Epithelial cell of proximal tubule (primary cell): Measurements from ENCODE around the gene OR56A3. TPM values are rescaled to one million over a fixed set of nuclear protein-coding genes. Genes with fewer than 3 reads are reported as not detected.
"Not testable (repeated sequence)": the region's sequence is repeated elsewhere in the genome, so short reads cannot be mapped to it uniquely, and the experiment has no call there.

Experiments used
- DNase-seq: peaks from one replicate; pipeline ENCODE4 v3.0.0-alpha.2; 2011; ENCODE audit warnings: low read depth
- H3K4me3 ChIP-seq: 2 replicates; pipeline ENCODE4 v1.5.1; 2011; ENCODE audit warnings: low read depth, mild to moderate bottlenecking, low read length
- total RNA-seq: library from RNA; depleted of rRNA; stranded (reverse); fragments of >200 nt; gene quantifications from 2 replicates; pipeline ENCODE4 v1.2.3, GENCODE V29; 2015
- TF ChIP-seq, protein P1 (sequence below): conservative IDR thresholded peaks from 2 replicates; pipeline ENCODE4 v1.5.1; 2012; ENCODE audit warnings: low read depth, mild to moderate bottlenecking, low read length

Gene OR56A3
- total RNA-seq, 1 donor from 2014 or later = not detected

- TF ChIP-seq, protein P1, sequence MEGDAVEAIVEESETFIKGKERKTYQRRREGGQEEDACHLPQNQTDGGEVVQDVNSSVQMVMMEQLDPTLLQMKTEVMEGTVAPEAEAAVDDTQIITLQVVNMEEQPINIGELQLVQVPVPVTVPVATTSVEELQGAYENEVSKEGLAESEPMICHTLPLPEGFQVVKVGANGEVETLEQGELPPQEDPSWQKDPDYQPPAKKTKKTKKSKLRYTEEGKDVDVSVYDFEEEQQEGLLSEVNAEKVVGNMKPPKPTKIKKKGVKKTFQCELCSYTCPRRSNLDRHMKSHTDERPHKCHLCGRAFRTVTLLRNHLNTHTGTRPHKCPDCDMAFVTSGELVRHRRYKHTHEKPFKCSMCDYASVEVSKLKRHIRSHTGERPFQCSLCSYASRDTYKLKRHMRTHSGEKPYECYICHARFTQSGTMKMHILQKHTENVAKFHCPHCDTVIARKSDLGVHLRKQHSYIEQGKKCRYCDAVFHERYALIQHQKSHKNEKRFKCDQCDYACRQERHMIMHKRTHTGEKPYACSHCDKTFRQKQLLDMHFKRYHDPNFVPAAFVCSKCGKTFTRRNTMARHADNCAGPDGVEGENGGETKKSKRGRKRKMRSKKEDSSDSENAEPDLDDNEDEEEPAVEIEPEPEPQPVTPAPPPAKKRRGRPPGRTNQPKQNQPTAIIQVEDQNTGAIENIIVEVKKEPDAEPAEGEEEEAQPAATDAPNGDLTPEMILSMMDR = no peak
- DNase-seq = no peak
Observed at GRCh38 chr11:5937868-5938602, 4.0 kb upstream of the OR56A3 start.

DNA sequence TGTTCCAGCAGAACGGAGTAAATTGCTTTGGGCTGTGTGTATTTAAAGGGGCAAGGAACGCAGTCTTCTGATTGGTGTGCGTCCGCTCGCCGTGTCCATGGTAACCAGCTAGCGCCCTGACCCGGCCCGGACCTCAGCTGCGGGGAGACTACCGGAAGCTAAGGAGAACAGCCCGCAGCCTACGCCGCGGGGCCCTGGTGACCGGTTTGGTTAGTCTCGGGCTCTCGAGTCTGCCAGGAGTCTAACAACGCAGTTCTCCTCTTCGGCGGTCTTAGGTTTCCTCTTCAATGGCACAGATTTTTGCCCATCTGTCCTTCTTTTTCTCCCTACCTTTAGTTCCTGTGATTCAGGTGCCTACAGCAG lies 3.5 kb upstream of the OR56A3 start:
- TF ChIP-seq, protein P1 = no peak
- no peak for DNase-seq
- H3K4me3 ChIP-seq = peak overlapping the region; percentile 23

More at GRCh38 chr11:5937868-5938602, 4.0 kb upstream of the OR56A3 start:
- H3K4me3 ChIP-seq = peak overlapping the region; percentile 23

- H3K4me3 ChIP-seq = no peak overlapping the region
- TF ChIP-seq, protein P1 = no peak
- no peak for DNase-seq
Observed at GRCh38 chr11:5940748-5941147, 1.3 kb upstream of the OR56A3 start.

- TF ChIP-seq, protein P1 = no peak
- H3K4me3 ChIP-seq = no peak overlapping the region
- no peak for DNase-seq
Observed at GRCh38 chr11:5955586-5955985, 13.5 kb downstream of the OR56A3 start.

DNA sequence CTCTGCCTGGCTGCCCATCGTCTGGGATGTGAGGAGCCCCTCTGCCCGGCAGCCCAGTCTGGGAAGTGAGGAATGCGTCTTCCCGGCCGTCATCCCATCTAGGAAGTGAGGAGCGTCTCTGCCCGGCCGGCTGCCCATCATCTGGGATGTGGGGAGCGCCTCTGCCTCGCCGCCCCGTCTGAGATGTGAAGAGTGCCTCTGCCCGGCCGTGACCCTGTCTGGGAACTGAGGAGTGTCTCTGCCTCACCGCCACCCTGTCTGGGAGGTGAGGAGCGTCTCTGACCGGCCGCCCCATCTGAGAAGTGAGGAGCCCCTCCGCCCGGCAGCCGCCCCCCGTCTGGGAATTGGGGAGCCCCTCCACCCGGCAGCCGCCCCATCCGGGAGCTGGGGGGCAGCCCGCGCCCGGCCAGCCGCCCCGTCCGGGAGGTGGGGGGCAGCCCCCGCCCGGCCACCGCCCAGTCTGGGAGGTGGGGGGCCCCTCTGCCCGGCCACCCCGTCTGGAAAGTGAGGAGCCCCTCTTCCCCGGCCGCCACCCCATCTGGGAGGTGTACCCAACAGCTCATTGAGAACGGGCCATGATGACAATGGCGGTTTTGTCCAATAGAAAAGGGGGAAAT lies 18.8 kb downstream of the OR56A3 start:
- H3K4me3 ChIP-seq, DNase-seq: not testable (repeated sequence)

DNA sequence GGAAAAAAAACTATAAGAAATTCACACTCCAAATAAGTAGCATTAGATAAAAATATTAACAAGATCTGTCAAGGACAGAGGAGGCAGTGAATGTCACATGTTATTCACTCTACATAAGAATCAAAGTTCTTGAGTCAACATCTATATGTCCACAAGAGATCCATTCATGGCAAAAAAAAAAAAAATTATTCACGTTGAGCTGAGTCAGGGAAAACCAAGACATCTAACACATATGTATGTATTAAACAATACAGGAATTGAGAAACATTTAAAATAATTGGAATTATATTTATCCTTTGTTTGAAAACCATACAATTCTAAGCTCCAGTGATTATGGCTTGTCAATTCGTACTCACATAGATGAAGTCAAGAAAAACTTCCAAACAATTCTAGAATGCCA lies 24.9 kb downstream of the OR56A3 start:
- DNase-seq = no peak
- H3K4me3 ChIP-seq = no peak overlapping the region
- TF ChIP-seq, protein P1 = no peak

DNA sequence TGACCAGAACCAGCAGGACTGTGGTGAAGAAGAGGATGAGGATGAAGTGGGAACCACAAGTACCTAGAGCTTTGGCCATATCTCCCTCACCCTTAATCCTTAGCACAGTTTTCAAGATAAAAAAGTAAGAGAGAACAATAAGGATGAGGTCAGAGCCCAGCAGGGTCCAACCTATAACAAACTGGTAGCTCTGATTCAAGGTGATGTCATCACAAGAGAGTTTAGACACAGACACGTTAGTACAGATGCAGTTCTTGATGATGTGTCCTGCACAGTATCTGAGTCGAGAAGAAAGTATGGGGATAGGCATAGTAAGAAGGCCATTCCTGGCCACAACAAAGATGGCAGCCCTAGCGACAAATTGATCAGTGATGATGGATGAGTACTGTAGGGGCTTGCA lies 25.7 kb downstream of the OR56A3 start:
- DNase-seq = no peak
- no peak overlapping the region for H3K4me3 ChIP-seq
- TF ChIP-seq, protein P1 = no peak
